ENCODE results near the gene MYH9.
A peak's percentile ranks its signal among the peaks of the same experiment; 100 is the strongest.
"Not testable (repeated sequence)": the region's sequence is repeated elsewhere in the genome, so short reads cannot be mapped to it uniquely, and the experiment has no call there.

MYH9 gene

DNA sequence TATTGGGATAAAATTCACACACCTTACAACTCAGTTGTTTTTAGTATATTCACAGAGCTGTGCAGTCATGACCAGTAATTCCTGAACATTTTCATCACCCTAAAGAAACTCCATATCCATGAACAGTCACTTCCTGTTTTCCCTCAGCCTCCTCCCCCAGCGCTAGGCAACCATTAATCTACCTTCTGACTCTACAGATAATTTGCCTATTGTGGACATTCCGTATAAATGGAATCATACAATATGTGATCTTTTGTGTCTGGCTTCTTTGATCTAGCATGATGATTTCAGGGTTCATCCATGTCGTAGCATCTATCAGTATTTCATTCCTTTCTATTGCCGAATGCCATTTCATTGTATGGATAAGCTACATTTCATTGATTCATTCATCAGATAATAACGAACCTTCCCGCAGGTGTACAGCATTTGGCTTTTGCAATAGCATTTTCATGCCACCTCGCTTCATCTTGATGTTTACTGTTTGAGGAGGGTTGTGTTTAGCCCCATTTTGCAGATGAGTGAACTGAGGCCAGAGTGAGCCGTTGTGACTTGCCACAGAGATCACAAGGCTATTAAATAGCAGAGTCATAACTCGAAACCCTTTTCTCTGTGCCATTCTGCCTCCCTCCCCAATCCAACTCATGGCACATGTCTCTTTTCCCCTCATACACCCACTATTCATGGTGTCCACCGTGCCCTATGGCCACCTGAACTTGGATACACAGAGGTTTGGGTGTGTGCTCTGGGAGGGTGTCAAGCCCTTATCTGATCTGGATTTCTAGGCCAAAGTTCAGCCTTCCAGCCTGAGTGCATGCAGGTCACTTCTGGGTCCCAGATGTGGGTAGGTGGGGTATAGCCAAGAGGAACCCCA is 11.1 kb upstream of the MYH9 start:
- H3K4me3 ChIP-seq (ENCODE audit: low read length) = no peak overlapping the region
- peak; percentile 75 for DNase-seq (ENCODE audit: low read depth)
- TF ChIP-seq, protein P1, sequence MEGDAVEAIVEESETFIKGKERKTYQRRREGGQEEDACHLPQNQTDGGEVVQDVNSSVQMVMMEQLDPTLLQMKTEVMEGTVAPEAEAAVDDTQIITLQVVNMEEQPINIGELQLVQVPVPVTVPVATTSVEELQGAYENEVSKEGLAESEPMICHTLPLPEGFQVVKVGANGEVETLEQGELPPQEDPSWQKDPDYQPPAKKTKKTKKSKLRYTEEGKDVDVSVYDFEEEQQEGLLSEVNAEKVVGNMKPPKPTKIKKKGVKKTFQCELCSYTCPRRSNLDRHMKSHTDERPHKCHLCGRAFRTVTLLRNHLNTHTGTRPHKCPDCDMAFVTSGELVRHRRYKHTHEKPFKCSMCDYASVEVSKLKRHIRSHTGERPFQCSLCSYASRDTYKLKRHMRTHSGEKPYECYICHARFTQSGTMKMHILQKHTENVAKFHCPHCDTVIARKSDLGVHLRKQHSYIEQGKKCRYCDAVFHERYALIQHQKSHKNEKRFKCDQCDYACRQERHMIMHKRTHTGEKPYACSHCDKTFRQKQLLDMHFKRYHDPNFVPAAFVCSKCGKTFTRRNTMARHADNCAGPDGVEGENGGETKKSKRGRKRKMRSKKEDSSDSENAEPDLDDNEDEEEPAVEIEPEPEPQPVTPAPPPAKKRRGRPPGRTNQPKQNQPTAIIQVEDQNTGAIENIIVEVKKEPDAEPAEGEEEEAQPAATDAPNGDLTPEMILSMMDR (conservative IDR thresholded peaks at IDR 0.05; ENCODE audit: low read length) = no peak

DNA sequence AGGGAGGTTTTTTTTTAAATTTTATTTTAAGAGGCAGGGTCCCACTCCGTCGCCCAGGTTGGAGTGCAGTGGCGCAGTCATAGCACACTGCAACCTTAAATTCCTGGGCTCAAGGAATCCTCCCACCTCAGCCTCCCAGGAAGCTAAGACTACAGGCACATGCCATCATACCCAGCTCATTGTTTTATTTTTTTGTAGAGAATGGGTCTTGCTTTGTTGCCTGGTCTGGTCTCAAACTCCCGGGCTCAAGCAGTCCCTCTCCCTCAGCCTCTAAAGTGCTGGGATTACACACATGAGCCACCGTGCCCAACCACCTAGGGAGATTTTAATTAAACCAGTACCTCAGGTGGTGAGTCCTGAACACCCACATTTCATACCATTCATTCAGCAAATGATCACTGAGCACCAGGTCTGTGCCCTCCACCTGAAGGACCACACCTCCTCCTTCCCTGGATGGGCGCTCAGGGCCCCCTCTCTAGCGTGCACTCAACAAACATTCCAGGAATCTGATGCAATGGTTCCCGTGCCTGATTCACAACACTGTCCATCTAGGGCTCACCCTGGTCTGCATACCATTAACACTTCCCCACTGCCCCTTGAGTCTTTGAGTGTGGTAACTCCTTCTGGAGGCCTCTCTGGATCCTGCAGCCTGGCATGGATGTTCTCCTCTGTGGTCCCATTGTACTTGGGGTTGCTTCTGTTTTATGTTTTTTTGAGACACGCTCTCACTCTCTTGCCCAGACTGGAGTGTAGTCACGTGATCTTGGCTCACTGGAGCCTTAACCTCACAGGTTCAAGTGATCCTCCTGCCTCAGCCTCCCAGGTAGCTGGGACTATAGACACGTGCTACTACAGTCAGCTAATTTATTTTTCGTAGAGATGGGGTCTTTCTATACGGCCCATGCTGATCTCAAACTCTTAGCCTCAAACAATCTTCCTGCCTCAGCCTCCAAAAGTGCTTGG is 9.6 kb upstream of the MYH9 start:
- TF ChIP-seq, protein P1 (conservative IDR thresholded peaks at IDR 0.05; ENCODE audit: low read length) = 0 out of 2 replicates have a peak, but pooled peaks have one; percentile 15
- no peak overlapping the region for H3K4me3 ChIP-seq (ENCODE audit: low read length)
- DNase-seq (ENCODE audit: low read depth) = peak; percentile 76

DNA sequence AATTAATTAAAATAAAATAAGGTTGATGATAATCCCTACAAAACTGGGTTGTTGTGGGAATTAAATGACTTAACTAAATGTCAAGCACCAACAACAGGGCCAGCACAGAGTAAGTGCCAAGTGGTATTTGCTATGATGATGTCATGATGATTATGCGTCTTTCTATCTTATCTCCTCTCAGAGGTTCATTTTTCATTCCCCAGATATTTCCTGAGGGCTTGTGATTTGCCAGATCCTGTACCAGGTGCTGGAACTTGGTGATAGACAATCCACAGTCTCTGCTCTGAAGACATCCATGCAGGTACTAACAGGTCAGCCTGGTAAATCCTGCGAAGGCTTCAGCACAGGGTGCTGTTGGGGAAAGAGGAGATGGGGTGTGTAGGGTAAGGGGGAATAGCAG is 8.1 kb upstream of the MYH9 start:
- no peak overlapping the region for H3K4me3 ChIP-seq (ENCODE audit: low read length)
- TF ChIP-seq, protein P1 (conservative IDR thresholded peaks at IDR 0.05; ENCODE audit: low read length) = no peak
- peak; percentile 35 for DNase-seq (ENCODE audit: low read depth)

DNA sequence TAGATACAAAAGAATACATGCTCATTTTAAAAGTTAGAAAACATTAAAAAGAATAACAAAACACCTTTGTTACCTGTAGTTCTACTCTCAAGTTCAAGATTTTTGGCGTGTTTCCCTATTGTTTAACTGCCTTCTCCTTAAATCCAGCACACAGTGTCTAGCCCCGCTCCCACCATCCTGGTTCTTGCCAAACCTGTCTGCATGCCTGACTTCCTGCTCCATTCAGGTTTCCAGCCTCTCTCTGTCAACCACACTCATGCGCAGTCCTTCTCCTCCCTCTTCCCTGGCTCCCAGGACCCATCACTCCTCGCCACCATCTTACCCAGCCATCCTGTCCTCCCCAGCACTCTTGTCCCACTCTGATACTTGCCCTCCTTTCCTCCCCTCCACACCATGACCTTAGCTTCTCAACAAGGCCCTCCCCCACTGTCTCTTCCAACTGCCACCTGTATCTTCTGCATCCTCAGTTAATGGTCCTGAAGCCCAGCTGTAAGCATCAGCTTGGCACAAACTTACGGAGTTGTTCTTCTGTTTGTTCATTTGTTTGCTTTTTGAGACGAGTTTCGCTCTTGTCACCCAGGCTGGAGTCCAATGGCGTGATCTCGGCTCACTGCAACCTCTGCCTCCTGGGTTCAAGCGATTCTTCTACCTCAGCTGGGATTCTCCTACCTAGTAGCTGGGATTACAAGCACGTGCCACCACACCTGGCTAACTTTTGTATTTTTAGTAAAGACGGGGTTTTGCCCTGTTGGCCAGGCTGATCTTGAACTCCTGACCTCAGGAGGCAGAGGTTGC is 7.5 kb upstream of the MYH9 start:
- no peak overlapping the region for H3K4me3 ChIP-seq (ENCODE audit: low read length)
- TF ChIP-seq, protein P1 (conservative IDR thresholded peaks at IDR 0.05; ENCODE audit: low read length) = no peak
- no peak for DNase-seq (ENCODE audit: low read depth)

DNA sequence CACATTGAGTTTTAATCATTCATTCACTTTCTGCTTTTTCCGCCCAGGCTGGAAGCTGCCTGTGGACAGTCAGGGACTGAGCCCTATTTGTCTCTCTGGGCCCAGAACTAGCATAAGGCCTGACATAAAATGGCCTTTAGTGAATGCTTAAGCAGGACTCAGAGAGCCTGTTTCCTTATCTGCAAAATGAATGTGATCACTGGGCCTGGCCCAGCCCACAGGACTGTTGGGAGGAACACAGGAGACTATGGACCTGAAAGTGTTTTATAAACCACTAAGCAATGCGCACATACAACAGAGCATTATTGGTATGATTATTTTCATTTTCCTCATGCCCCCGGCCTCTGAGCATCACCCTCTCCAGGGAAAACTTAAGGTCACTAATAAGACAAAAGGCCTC is 3.9 kb upstream of the MYH9 start:
- TF ChIP-seq, protein P1 (conservative IDR thresholded peaks at IDR 0.05; ENCODE audit: low read length) = no peak
- DNase-seq (ENCODE audit: low read depth) = no peak

DNA sequence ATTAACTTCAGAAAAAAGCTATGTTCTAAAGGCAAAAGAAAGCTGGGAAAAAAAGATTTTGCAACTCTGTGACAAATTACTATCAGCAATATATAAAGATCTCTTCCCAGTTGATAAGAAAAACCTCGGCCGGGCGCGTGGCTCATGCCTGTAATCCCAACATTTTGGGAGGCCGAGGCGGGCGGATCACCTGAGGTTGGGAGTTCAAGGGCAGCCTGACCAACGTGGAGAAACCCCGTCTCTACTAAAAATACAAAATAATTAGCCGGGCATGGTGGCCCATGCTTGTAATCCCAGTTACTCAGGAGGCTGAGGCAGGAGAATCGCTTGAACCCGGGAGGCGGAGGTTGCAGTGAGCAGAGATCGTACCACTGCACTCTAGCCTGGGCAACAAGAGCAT is 1.4 kb upstream of the MYH9 start:
- peak overlapping the region; percentile 60 for H3K4me3 ChIP-seq (ENCODE audit: low read length)
- DNase-seq (ENCODE audit: low read depth) = not testable (repeated sequence)

More for the DNA sequence above, 3.9 kb upstream of the MYH9 start:
- H3K4me3 ChIP-seq (ENCODE audit: low read length) = no peak overlapping the region

DNA sequence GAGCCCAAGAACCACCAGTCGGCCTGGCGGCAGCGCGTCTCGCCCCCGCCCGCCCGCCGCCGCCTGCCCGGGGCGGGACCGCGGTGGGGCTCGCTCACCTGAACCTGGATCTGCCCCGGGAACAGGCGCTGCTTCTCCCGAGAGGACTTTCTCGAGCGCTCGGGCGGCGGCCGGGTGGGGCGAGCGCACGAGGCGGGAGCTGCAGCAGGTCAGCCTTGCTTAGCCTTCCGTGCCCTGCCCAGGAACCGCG is 133 bp downstream of the MYH9 start:
- DNase-seq (ENCODE audit: low read depth) = no peak
- H3K4me3 ChIP-seq (ENCODE audit: low read length) = peak overlapping the region; percentile 93
- TF ChIP-seq, protein P1 (conservative IDR thresholded peaks at IDR 0.05; ENCODE audit: low read length) = no peak

All from AG10803 (cell line).